ENCODE data around the gene GABRB2. TPM values are rescaled to one million over a fixed set of nuclear protein-coding genes. Genes with fewer than 3 reads are reported as not detected.
"Not testable (repeated sequence)": the region's sequence is repeated elsewhere in the genome, so short reads cannot be mapped to it uniquely, and the experiment has no call there.

GABRB2 gene
- total RNA-seq, 1 experiment from 2014 or later: not detected

GRCh38 chr5:161513942-161514341 is 32.6 kb downstream of the GABRB2 start:
- Mint-ChIP-seq H3K4me1 (ENCODE audit: low read depth, unreplicated experiment) (no peaks in the 10 kb centered on the region), H3K4me3 (ENCODE audit: low read depth, unreplicated experiment) (no peak overlapping the region), H3K27ac (ENCODE audit: unreplicated experiment) (no peak overlapping the region), H3K36me3 (ENCODE audit: insufficient read depth, unreplicated experiment) (no peaks in the 10 kb centered on the region), H3K27me3 (ENCODE audit: unreplicated experiment) (no peaks in the 10 kb centered on the region), H3K9me3 (ENCODE audit: low read depth, unreplicated experiment) (peaks cover 13% of the 10 kb centered on the region)
- intact Hi-C loops (cut with micrococcal nuclease; ENCODE audit: unreplicated experiment): no loop called here
- no peak for TF ChIP-seq CTCF (IDR thresholded peaks at IDR 0.05; ENCODE audit: unreplicated experiment)
- no peak for DNase-seq
- CTCF ChIA-PET: interaction anchor here (0.7 kb wide), 1 partner anchor 30 kb away, joined by 3 read pairs; no protein-coding TSS in a partner anchor
- BruUV-seq (replicated peaks): no TSS peak

- BruUV-seq (replicated peaks): no TSS peak
- Mint-ChIP-seq H3K9me3 (ENCODE audit: low read depth, unreplicated experiment) (peaks cover 13% of the 10 kb centered on the region), H3K27me3 (ENCODE audit: unreplicated experiment) (no peaks in the 10 kb centered on the region), H3K4me3 (ENCODE audit: low read depth, unreplicated experiment) (no peak overlapping the region), H3K27ac (ENCODE audit: unreplicated experiment) (no peak overlapping the region), H3K4me1 (ENCODE audit: low read depth, unreplicated experiment) (no peaks in the 10 kb centered on the region), H3K36me3 (ENCODE audit: insufficient read depth, unreplicated experiment) (no peaks in the 10 kb centered on the region)
- intact Hi-C loops (cut with micrococcal nuclease; ENCODE audit: unreplicated experiment): no loop called here
- no peak for DNase-seq
- TF ChIP-seq CTCF (IDR thresholded peaks at IDR 0.05; ENCODE audit: unreplicated experiment): no peak
- CTCF ChIA-PET: no interaction called here
Observed at GRCh38 chr5:161507591-161507990, 38.9 kb downstream of the GABRB2 start.

GRCh38 chr5:161505160-161505559 is 41.4 kb downstream of the GABRB2 start:
- H3K4me1 Mint-ChIP-seq (ENCODE audit: low read depth, unreplicated experiment); H3K36me3 Mint-ChIP-seq (ENCODE audit: insufficient read depth, unreplicated experiment); CTCF ChIA-PET; H3K4me3 Mint-ChIP-seq (ENCODE audit: low read depth, unreplicated experiment); H3K27me3 Mint-ChIP-seq (ENCODE audit: unreplicated experiment); intact Hi-C loops (cut with micrococcal nuclease; ENCODE audit: unreplicated experiment); H3K9me3 Mint-ChIP-seq (ENCODE audit: low read depth, unreplicated experiment); BruUV-seq (replicated peaks); H3K27ac Mint-ChIP-seq (ENCODE audit: unreplicated experiment); DNase-seq: not testable (repeated sequence)

GRCh38 chr5:161498531-161498930 is 48.0 kb downstream of the GABRB2 start:
- no peak overlapping the region for H3K4me3 Mint-ChIP-seq (ENCODE audit: low read depth, unreplicated experiment)
- peaks cover 13% of the 10 kb centered on the region for H3K9me3 Mint-ChIP-seq (ENCODE audit: low read depth, unreplicated experiment)
- no TSS peak for BruUV-seq (replicated peaks)
- CTCF ChIA-PET: no interaction called here
- TF ChIP-seq CTCF (IDR thresholded peaks at IDR 0.05; ENCODE audit: unreplicated experiment): no peak
- H3K36me3 Mint-ChIP-seq (ENCODE audit: insufficient read depth, unreplicated experiment): no peaks in the 10 kb centered on the region
- no peak overlapping the region for H3K27ac Mint-ChIP-seq (ENCODE audit: unreplicated experiment)
- no peaks in the 10 kb centered on the region for H3K27me3 Mint-ChIP-seq (ENCODE audit: unreplicated experiment)
- intact Hi-C loops (cut with micrococcal nuclease; ENCODE audit: unreplicated experiment): no loop called here
- no peak for DNase-seq
- no peaks in the 10 kb centered on the region for H3K4me1 Mint-ChIP-seq (ENCODE audit: low read depth, unreplicated experiment)

- no TSS peak for BruUV-seq (replicated peaks)
- H3K36me3 Mint-ChIP-seq (ENCODE audit: insufficient read depth, unreplicated experiment): no peaks in the 10 kb centered on the region
- H3K9me3 Mint-ChIP-seq (ENCODE audit: low read depth, unreplicated experiment): peaks cover 20% of the 10 kb centered on the region
- no peak for TF ChIP-seq CTCF (IDR thresholded peaks at IDR 0.05; ENCODE audit: unreplicated experiment)
- intact Hi-C loops (cut with micrococcal nuclease; ENCODE audit: unreplicated experiment): no loop called here
- H3K4me3 Mint-ChIP-seq (ENCODE audit: low read depth, unreplicated experiment): no peak overlapping the region
- no peaks in the 10 kb centered on the region for H3K27me3 Mint-ChIP-seq (ENCODE audit: unreplicated experiment)
- CTCF ChIA-PET: interaction anchor here (0.6 kb wide), 1 partner anchor 64 kb away, joined by 3 read pairs; no protein-coding TSS in a partner anchor
- H3K27ac Mint-ChIP-seq (ENCODE audit: unreplicated experiment): no peak overlapping the region
- no peak for DNase-seq
- no peaks in the 10 kb centered on the region for H3K4me1 Mint-ChIP-seq (ENCODE audit: low read depth, unreplicated experiment)
Observed at GRCh38 chr5:161483721-161484120, 62.8 kb downstream of the GABRB2 start.

Measured in Calu3 (cell line).